H1 (cell line): ENCODE data around the gene CBR3. TPM values are rescaled to one million over a fixed set of nuclear protein-coding genes. Genes with fewer than 3 reads are reported as not detected.

ENCODE experiments used
- NRF1 ChIP-seq: IDR thresholded peaks from 2 replicates; pipeline ENCODE4 v1.6.1; 2011; ENCODE audit warnings: mild to moderate bottlenecking, low read depth, low read length, improper control_type of control experiment
- SP4 ChIP-seq: IDR thresholded peaks from 2 replicates; pipeline ENCODE4 v1.6.1; 2012; ENCODE audit warnings: low read length, inconsistent platforms
- polyA plus RNA-seq, 7 experiments: library from polyadenylated mRNA; depleted of rRNA in 3 of 7; stranded (reverse) in 5 of 7; unstranded in 2 of 7; fragments of >200 nt in 5 of 7; fragments of 200-250 nt in 2 of 7; gene quantifications; 1 replicate in 5 of 7; 2 replicates in 1 of 7; 4 replicates in 1 of 7; pipeline versions ENCODE4 v1.2.1 to v1.2.3, GENCODE V29; 2011 to 2013; ENCODE audit warnings: missing spikeins in 2 of 7, mixed read lengths in 2 of 7
- total RNA-seq: library from RNA; stranded (reverse); fragmentation: NEBNext Ultra II Directional; extraction: Animal tissue kit (Norgen Biotek cat#: 25700); gene quantifications from 2 replicates; pipeline ENCODE4 v1.2.1, GENCODE V29; 2021
- TF ChIP-seq, protein P1 (sequence below): fragments of 300-600 bp; sonication (generic); IDR thresholded peaks from 2 replicates; pipeline ENCODE4 v1.7.1; 2012; ENCODE audit warnings: low read length, moderate library complexity, mild to moderate bottlenecking, inconsistent platforms; ENCODE audit not compliant: insufficient replicate concordance

The CBR3 gene
- total and polyA plus RNA-seq, 2 of the 8 experiments (the other 6 are each of a cell fraction or from before 2014, with no cell fraction given): 1.2 to 4.3 TPM

DNA sequence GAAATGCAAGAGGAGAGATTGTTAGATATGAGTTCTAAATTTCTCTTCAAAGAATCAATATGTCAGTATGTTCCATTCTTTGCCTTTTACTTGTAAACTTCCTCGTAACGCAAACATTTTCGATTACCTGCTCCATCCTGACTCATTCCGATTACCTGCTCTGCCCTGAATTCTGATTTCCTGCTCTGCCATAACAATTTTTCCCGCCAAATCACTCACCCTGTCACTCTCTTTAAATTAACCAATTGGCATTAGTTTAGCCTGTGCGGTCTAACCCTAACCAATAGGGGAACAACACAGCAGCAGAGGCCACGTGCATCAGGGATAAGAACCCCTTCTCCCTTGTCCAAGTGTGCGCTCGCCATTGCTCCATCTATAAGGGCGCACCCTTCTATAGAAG lies 25.0 kb upstream of the CBR3 start (continued):
- TF ChIP-seq, protein P1, sequence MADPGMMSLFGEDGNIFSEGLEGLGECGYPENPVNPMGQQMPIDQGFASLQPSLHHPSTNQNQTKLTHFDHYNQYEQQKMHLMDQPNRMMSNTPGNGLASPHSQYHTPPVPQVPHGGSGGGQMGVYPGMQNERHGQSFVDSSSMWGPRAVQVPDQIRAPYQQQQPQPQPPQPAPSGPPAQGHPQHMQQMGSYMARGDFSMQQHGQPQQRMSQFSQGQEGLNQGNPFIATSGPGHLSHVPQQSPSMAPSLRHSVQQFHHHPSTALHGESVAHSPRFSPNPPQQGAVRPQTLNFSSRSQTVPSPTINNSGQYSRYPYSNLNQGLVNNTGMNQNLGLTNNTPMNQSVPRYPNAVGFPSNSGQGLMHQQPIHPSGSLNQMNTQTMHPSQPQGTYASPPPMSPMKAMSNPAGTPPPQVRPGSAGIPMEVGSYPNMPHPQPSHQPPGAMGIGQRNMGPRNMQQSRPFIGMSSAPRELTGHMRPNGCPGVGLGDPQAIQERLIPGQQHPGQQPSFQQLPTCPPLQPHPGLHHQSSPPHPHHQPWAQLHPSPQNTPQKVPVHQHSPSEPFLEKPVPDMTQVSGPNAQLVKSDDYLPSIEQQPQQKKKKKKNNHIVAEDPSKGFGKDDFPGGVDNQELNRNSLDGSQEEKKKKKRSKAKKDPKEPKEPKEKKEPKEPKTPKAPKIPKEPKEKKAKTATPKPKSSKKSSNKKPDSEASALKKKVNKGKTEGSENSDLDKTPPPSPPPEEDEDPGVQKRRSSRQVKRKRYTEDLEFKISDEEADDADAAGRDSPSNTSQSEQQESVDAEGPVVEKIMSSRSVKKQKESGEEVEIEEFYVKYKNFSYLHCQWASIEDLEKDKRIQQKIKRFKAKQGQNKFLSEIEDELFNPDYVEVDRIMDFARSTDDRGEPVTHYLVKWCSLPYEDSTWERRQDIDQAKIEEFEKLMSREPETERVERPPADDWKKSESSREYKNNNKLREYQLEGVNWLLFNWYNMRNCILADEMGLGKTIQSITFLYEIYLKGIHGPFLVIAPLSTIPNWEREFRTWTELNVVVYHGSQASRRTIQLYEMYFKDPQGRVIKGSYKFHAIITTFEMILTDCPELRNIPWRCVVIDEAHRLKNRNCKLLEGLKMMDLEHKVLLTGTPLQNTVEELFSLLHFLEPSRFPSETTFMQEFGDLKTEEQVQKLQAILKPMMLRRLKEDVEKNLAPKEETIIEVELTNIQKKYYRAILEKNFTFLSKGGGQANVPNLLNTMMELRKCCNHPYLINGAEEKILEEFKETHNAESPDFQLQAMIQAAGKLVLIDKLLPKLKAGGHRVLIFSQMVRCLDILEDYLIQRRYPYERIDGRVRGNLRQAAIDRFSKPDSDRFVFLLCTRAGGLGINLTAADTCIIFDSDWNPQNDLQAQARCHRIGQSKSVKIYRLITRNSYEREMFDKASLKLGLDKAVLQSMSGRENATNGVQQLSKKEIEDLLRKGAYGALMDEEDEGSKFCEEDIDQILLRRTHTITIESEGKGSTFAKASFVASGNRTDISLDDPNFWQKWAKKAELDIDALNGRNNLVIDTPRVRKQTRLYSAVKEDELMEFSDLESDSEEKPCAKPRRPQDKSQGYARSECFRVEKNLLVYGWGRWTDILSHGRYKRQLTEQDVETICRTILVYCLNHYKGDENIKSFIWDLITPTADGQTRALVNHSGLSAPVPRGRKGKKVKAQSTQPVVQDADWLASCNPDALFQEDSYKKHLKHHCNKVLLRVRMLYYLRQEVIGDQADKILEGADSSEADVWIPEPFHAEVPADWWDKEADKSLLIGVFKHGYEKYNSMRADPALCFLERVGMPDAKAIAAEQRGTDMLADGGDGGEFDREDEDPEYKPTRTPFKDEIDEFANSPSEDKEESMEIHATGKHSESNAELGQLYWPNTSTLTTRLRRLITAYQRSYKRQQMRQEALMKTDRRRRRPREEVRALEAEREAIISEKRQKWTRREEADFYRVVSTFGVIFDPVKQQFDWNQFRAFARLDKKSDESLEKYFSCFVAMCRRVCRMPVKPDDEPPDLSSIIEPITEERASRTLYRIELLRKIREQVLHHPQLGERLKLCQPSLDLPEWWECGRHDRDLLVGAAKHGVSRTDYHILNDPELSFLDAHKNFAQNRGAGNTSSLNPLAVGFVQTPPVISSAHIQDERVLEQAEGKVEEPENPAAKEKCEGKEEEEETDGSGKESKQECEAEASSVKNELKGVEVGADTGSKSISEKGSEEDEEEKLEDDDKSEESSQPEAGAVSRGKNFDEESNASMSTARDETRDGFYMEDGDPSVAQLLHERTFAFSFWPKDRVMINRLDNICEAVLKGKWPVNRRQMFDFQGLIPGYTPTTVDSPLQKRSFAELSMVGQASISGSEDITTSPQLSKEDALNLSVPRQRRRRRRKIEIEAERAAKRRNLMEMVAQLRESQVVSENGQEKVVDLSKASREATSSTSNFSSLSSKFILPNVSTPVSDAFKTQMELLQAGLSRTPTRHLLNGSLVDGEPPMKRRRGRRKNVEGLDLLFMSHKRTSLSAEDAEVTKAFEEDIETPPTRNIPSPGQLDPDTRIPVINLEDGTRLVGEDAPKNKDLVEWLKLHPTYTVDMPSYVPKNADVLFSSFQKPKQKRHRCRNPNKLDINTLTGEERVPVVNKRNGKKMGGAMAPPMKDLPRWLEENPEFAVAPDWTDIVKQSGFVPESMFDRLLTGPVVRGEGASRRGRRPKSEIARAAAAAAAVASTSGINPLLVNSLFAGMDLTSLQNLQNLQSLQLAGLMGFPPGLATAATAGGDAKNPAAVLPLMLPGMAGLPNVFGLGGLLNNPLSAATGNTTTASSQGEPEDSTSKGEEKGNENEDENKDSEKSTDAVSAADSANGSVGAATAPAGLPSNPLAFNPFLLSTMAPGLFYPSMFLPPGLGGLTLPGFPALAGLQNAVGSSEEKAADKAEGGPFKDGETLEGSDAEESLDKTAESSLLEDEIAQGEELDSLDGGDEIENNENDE: no peak
- TF ChIP-seq NRF1 (no peak), SP4 (no peak)
